ENCODE measurements around the gene PLCXD3. TPM values are rescaled to one million over a fixed set of nuclear protein-coding genes. Genes with fewer than 3 reads are reported as not detected.

Gene PLCXD3
- total RNA-seq, 1 donor from 2014 or later = 0.84 TPM

GRCh38 chr5:41457094-41457493 lies 53.3 kb downstream of the PLCXD3 start:
- Histone ChIP-seq H3K4me3 (ENCODE audit: low read depth, low read length) (no peak overlapping the region), H3K27me3 (ENCODE audit: control insufficient read depth, insufficient read depth, low read length) (no peaks in the 10 kb centered on the region), H3K36me3 (ENCODE audit: control insufficient read depth, insufficient read depth, low read length) (no peaks in the 10 kb centered on the region)
- TF ChIP-seq, protein P1, sequence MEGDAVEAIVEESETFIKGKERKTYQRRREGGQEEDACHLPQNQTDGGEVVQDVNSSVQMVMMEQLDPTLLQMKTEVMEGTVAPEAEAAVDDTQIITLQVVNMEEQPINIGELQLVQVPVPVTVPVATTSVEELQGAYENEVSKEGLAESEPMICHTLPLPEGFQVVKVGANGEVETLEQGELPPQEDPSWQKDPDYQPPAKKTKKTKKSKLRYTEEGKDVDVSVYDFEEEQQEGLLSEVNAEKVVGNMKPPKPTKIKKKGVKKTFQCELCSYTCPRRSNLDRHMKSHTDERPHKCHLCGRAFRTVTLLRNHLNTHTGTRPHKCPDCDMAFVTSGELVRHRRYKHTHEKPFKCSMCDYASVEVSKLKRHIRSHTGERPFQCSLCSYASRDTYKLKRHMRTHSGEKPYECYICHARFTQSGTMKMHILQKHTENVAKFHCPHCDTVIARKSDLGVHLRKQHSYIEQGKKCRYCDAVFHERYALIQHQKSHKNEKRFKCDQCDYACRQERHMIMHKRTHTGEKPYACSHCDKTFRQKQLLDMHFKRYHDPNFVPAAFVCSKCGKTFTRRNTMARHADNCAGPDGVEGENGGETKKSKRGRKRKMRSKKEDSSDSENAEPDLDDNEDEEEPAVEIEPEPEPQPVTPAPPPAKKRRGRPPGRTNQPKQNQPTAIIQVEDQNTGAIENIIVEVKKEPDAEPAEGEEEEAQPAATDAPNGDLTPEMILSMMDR (IDR thresholded peaks at IDR 0.05; ENCODE audit: insufficient read depth, low read length, poor library complexity, severe bottlenecking) = no peak
- no peak for DNase-seq (ENCODE audit: low read depth)

DNA sequence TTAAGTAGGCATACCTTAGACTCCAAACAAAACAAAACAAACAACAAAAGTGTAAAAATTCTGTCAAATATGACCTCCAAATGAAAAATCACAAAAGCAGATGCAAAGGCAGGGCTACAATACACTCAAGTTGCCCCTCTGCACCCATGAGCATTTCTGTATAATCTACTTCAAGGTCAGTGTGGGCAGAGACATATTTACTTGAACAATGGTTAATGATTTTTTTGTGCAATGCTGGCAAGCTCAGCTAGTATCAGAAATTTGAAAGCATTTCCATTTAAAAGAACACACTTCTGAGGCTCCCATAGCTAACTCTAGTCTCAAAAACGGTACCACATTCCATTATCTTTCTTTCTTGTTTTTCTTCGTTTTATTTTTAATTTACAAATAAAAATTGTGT lies 57.9 kb downstream of the PLCXD3 start:
- TF ChIP-seq, protein P1 (IDR thresholded peaks at IDR 0.05; ENCODE audit: insufficient read depth, low read length, poor library complexity, severe bottlenecking) = no peak
- Histone ChIP-seq H3K27me3 (ENCODE audit: control insufficient read depth, insufficient read depth, low read length) (no peaks in the 10 kb centered on the region), H3K36me3 (ENCODE audit: control insufficient read depth, insufficient read depth, low read length) (no peaks in the 10 kb centered on the region), H3K4me3 (ENCODE audit: low read depth, low read length) (no peak overlapping the region)
- no peak for DNase-seq (ENCODE audit: low read depth)

DNA sequence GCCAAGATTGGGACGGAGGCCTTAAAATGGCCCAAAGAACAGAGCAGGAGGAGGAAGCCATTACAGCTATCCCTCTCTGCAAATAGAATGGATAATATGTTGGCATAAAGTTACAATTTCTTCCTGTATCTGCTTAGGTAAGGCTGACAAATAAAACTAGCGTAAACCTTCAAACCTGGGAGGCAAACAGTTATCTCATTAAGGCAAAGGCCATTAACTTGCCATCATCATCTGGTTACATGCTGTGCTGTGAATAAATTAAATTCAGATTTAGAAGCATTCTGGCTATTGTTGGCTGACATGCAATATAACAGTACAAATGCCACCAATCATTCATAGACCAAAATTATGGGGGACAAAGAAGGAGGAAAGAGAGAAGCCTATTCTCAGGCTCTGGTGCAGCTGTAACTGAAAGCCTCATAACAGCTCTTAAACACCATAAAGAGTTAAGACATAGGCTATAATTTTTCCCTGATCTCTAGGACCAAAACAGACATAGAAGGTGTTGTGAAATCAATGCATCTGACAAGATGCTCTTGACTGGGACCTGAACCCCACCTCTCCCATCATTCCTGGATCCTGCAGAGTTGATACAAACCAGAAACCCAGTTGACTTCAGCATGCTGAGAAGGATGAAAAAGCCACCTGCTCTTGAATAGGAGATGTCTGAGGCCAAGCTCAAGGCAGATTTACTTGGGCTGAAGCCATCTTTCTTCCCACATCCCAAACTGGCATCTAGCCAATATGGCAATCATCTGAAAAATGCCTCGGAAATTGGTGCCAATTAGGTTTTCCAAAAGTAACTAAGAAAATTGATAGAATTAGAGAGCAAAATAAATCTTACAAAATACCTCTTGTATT lies 62.5 kb downstream of the PLCXD3 start:
- no peak for DNase-seq (ENCODE audit: low read depth)
- TF ChIP-seq, protein P1 (IDR thresholded peaks at IDR 0.05; ENCODE audit: insufficient read depth, low read length, poor library complexity, severe bottlenecking) = no peak
- Histone ChIP-seq H3K4me3 (ENCODE audit: low read depth, low read length) (no peak overlapping the region), H3K36me3 (ENCODE audit: control insufficient read depth, insufficient read depth, low read length) (no peaks in the 10 kb centered on the region), H3K27me3 (ENCODE audit: control insufficient read depth, insufficient read depth, low read length) (no peaks in the 10 kb centered on the region)

- no peak for DNase-seq (ENCODE audit: low read depth)
- TF ChIP-seq, protein P1 (IDR thresholded peaks at IDR 0.05; ENCODE audit: insufficient read depth, low read length, poor library complexity, severe bottlenecking) = no peak
- H3K36me3 ChIP-seq (ENCODE audit: control insufficient read depth, insufficient read depth, low read length) = no peaks in the 10 kb centered on the region
- H3K4me3 ChIP-seq (ENCODE audit: low read depth, low read length) = no peak overlapping the region
- no peaks in the 10 kb centered on the region for H3K27me3 ChIP-seq (ENCODE audit: control insufficient read depth, insufficient read depth, low read length)
Measured at GRCh38 chr5:41445937-41446563, 64.4 kb downstream of the PLCXD3 start.

DNA sequence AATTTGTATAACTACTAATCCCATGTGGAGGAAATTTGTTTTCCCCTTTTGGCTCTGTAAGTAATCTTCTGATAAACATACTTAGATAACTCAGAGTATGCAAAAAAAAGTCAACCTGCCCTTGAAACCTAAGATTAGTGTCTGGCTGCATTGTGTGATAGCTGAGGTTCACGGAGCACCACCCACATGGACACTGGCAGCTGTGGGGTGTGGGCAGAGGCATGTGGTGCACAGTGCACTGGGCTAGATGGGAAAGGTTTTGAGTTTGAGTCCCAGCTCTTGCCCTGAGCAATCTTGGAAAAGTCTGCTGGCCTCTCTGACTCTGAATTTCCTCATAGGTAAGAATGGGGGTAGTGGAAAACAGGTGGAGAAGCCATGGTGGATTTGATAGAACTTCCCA lies 75.1 kb downstream of the PLCXD3 start:
- DNase-seq (ENCODE audit: low read depth) = no peak
- H3K4me3 ChIP-seq (ENCODE audit: low read depth, low read length) = no peak overlapping the region
- H3K27me3 ChIP-seq (ENCODE audit: control insufficient read depth, insufficient read depth, low read length) = no peaks in the 10 kb centered on the region
- TF ChIP-seq, protein P1 (IDR thresholded peaks at IDR 0.05; ENCODE audit: insufficient read depth, low read length, poor library complexity, severe bottlenecking) = no peak
- no peaks in the 10 kb centered on the region for H3K36me3 ChIP-seq (ENCODE audit: control insufficient read depth, insufficient read depth, low read length)

Data from kidney epithelial cell (primary cell).